Mucosa of descending colon (tissue), 3 donors: ENCODE measurements around the gene TMEM91. TPM values are rescaled to one million over a fixed set of nuclear protein-coding genes. Genes with fewer than 3 reads are reported as not detected.

ENCODE experiments used
- ATAC-seq: fragments of 200-7000 bp; cut with Tn5 transposase; one replicate; pipeline ENCODE4 v1.9.1; 2020; ENCODE audit warnings: mild to moderate bottlenecking, moderate library complexity
- DNase-seq, 3 donors: peaks; one replicate each; pipeline ENCODE4 v3.0.0-alpha.2; 2020
- H3K36me3 ChIP-seq: fragments of 200-600 bp; one replicate; pipeline ENCODE4 v1.8.0; 2021; ENCODE audit warnings: low read depth, mild to moderate bottlenecking
- H3K4me1 ChIP-seq: fragments of 200-600 bp; one replicate; pipeline ENCODE4 v1.8.0; 2021; ENCODE audit warnings: low read depth, mild to moderate bottlenecking
- H3K4me3 ChIP-seq: fragments of 200-600 bp; one replicate; pipeline ENCODE4 v1.8.0; 2021; ENCODE audit warnings: mild to moderate bottlenecking
- H3K9me3 ChIP-seq: fragments of 200-600 bp; one replicate; pipeline ENCODE4 v1.8.0; 2021; ENCODE audit warnings: mild to moderate bottlenecking
- intact Hi-C, 2 donors: fragments of 100-400 bp; cut with DNase I in 1 of 2; cut with micrococcal nuclease in 1 of 2; formaldehyde crosslinking; loops; one replicate each; pipeline versions ENCODE4 v1.11.0 to v1.11.1; 2022; cut with DNase I, micrococcal nuclease
- total RNA-seq, 3 donors: library from RNA; stranded (reverse); fragmentation: NEBNext Ultra II Directional in 2 of 3; extraction: Animal tissue kit (Norgen Biotek cat#: 25700) in 2 of 3; gene quantifications; one replicate each; pipeline versions ENCODE4 v1.2.1 to v1.2.4, GENCODE V29; 2021 to 2023
- TF ChIP-seq, protein P1 (sequence below): fragments of 200-600 bp; IDR thresholded peaks from one replicate; pipeline ENCODE4 v1.8.0; 2022; ENCODE audit warnings: antibody characterized with exemption, mild to moderate bottlenecking
- donor health status: DM: no; HTN: no; CAD: no; lungs with moderate emphysema.
- donor health status: DM: no; HTN: no; CAD: no.
- donor health status: DM: no; HTN: yes; CAD: no.

TMEM91 gene
- total RNA-seq, 3 donors from 2014 or later, result 3.8 to 15.2 (median 5.6) TPM

- no peak for ATAC-seq
- intact Hi-C loops, result no loop called here
Observed at GRCh38 chr19:41386442-41386841, 10.1 kb downstream of the TMEM91 start.

DNA sequence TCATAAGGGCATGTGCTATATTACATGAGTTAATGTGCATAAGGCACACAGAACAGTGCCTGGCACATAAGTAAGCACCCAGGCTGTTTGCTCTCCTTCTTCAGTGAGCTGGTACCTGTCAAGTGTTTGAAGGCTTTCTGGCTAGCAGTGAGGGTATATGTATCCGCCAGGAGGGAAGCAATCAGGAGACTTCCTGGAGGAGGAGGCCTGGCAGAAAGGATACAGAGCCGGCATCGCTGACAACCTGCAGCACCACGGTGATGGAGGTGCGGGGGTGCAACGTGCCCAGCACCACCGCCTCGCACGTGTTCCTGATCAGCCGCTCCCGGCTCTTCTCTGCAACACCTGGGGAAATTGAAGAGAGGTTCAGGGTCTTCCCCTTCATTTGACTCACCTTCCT lies 15.3 kb downstream of the TMEM91 start:
- Histone ChIP-seq H3K9me3 (no peaks in the 10 kb centered on the region), H3K4me1 (peaks cover 6% of the 10 kb centered on the region), H3K4me3 (no peak overlapping the region), H3K36me3 (peaks cover 5% of the 10 kb centered on the region)
- no peak for DNase-seq
- ATAC-seq, result no peak
- TF ChIP-seq, protein P1, sequence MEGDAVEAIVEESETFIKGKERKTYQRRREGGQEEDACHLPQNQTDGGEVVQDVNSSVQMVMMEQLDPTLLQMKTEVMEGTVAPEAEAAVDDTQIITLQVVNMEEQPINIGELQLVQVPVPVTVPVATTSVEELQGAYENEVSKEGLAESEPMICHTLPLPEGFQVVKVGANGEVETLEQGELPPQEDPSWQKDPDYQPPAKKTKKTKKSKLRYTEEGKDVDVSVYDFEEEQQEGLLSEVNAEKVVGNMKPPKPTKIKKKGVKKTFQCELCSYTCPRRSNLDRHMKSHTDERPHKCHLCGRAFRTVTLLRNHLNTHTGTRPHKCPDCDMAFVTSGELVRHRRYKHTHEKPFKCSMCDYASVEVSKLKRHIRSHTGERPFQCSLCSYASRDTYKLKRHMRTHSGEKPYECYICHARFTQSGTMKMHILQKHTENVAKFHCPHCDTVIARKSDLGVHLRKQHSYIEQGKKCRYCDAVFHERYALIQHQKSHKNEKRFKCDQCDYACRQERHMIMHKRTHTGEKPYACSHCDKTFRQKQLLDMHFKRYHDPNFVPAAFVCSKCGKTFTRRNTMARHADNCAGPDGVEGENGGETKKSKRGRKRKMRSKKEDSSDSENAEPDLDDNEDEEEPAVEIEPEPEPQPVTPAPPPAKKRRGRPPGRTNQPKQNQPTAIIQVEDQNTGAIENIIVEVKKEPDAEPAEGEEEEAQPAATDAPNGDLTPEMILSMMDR, result no peak
- intact Hi-C loops, result no loop called here

More at GRCh38 chr19:41386442-41386841, 10.1 kb downstream of the TMEM91 start:
- Histone ChIP-seq H3K4me1 (no peaks in the 10 kb centered on the region), H3K4me3 (no peak overlapping the region), H3K36me3 (peaks cover 5% of the 10 kb centered on the region), H3K9me3 (no peaks in the 10 kb centered on the region)
- TF ChIP-seq, protein P1, result no peak
- DNase-seq, result no peak

- H3K4me1 ChIP-seq, result peaks cover 6% of the 10 kb centered on the region
- TF ChIP-seq, protein P1, result no peak
- intact Hi-C loops, result no loop called here
Observed at GRCh38 chr19:41392775-41393174, 16.4 kb downstream of the TMEM91 start.

GRCh38 chr19:41395355-41395754 lies 19.0 kb downstream of the TMEM91 start:
- H3K36me3 ChIP-seq, result peaks cover 5% of the 10 kb centered on the region
- TF ChIP-seq, protein P1, result no peak
- no peak overlapping the region for H3K4me3 ChIP-seq
- no peaks in the 10 kb centered on the region for H3K9me3 ChIP-seq
- intact Hi-C loops, result no loop called here
- H3K4me1 ChIP-seq, result peaks cover 13% of the 10 kb centered on the region
- DNase-seq (no peak), ATAC-seq (no peak)

More at GRCh38 chr19:41392775-41393174, 16.4 kb downstream of the TMEM91 start:
- H3K9me3 ChIP-seq, result no peaks in the 10 kb centered on the region
- no peak overlapping the region for H3K4me3 ChIP-seq
- peaks cover 5% of the 10 kb centered on the region for H3K36me3 ChIP-seq
- DNase-seq (no peak), ATAC-seq (no peak)

- H3K36me3 ChIP-seq, result no peaks in the 10 kb centered on the region
- no peaks in the 10 kb centered on the region for H3K9me3 ChIP-seq
- peaks cover 13% of the 10 kb centered on the region for H3K4me1 ChIP-seq
- ATAC-seq (peak; percentile 100), DNase-seq (peak; percentile 98 to 100 (median 99))
- TF ChIP-seq, protein P1, result no peak
- intact Hi-C loops, result no loop called here
- H3K4me3 ChIP-seq, result peak within 1 kb of the TSS; percentile 87
Observed at GRCh38 chr19:41397086-41398049, 21.0 kb downstream of the TMEM91 start, which contains the start of the genes BCKDHA and EXOSC5. Gene BCKDHA (plus strand): TSS chr19:41397818. CDS start chr19:41397828, 10 bp downstream. Gene EXOSC5 (minus strand): TSS chr19:41397359. CDS start chr19:41397328, 31 bp downstream.
